Adrenal gland (tissue), 5 donors: ENCODE data around the gene EFNB1.
"Not testable (repeated sequence)": the region's sequence is repeated elsewhere in the genome, so short reads cannot be mapped to it uniquely, and the experiment has no call there.

ENCODE experiments used
- CTCF ChIP-seq, 6 experiments: fragments of 450-650 bp in 4 of 6; fragments of 200-600 bp in 2 of 6; sonication (generic) in 1 of 6; IDR thresholded peaks; 1 replicate in 5 of 6; 2 replicates in 1 of 6; pipeline versions ENCODE4 v1.5.1 to v1.8.0; 2016 to 2021; ENCODE audit warnings: antibody characterized with exemption in 6 of 6, mild to moderate bottlenecking in 2 of 6, moderate library complexity in 1 of 6
- POLR2A ChIP-seq, 2 donors: fragments of 450-650 bp; IDR thresholded peaks; one replicate each; pipeline ENCODE4 v1.6.1; 2017; ENCODE audit warnings: antibody characterized with exemption in 2 of 2, mild to moderate bottlenecking in 2 of 2, moderate library complexity in 1 of 2
- donor health status: DM: no; HTN: no; CAD: no.

DNA sequence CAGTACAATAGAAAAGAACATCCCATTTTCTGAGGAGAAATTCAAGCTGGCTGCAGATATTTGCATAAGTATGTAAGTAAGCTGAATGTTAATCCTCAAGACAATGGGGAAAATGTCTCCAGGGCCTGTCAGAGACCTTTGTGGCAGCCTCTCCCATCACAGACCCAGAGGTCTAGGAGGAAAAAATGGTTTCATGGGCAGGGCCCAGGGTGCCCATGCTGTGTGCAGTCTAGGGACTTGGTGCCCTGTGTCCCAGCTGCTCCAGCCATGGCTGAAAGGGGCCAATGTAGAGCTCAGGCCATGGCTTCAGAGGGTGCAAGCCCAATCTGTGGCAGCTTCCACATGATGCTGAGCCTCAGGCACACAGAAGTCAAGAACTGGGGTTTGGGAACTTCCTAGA is 30.4 kb upstream of the EFNB1 start:
- not testable (repeated sequence) for TF ChIP-seq CTCF, POLR2A (IDR thresholded peaks at IDR 0.05)
